ENCODE results near the gene ASTN1. TPM values are rescaled to one million over a fixed set of nuclear protein-coding genes. Genes with fewer than 3 reads are reported as not detected.

Gene ASTN1
- under 0.01 TPM in 1 of 2 replicates, not detected in the other for total RNA-seq

DNA sequence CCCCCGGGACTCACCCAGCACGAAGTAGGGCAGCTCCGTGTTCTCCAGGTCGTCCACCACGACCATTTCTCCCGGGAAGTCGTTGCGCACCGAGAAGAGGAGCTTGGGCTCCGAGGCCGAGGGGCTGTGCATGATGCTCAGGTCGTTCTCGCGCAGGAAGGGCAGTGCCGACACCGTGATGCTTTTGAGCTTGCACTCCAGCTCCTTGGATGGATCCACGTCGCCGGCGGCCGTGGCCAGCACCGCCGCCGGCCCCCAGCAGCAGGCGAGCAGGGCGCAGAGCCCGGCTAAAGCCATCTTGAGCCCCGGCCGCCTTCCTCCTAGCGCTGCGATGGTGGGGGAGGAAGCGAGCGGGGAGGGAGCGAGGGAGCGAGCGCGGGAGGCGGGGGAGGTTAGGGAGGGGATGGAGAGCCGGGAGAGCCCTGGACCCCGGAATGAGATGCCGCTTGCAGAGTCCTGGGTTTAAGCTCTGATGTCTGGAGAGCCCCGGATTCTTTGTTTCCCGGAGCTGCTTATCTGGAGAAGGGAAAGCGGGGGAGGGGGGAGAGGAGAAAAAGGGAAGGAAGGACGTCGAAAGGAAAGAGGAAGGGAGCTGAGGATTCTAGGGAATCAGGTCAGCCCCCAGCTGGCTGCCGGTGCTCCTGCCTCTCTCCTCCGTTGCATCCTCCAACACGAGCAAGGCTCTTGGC lies at the start of gene ASTN1:
Gene ASTN1 (minus strand): TSS at position 333 of the 689 bp plus-strand sequence. CDS start 36 bp downstream, at position 297.
- Histone ChIP-seq H3K4me2 (ENCODE audit: insufficient read depth, low read length) (peak within 1 kb of the TSS; percentile 52), H2AFZ (ENCODE audit: low read length) (no peak within 1 kb of the TSS), H3K27me3 (ENCODE audit: insufficient read depth, low read length) (peaks cover 37% of the 10 kb centered on the region), H4K20me1 (ENCODE audit: insufficient read depth, low read length) (no peaks in the 10 kb centered on the region), H3K9me3 (ENCODE audit: low read depth, low read length) (no peaks in the 10 kb centered on the region), H3K79me2 (ENCODE audit: insufficient read depth, low read length) (no peaks in the 10 kb centered on the region), H3K27ac (ENCODE audit: low read depth, low read length) (no peak within 1 kb of the TSS), H3K4me3 (ENCODE audit: insufficient read depth, low read length) (no peak within 1 kb of the TSS), H3K36me3 (ENCODE audit: insufficient read depth, low read length) (no peaks in the 10 kb centered on the region), H3K4me1 (ENCODE audit: insufficient read depth, low read length) (no peaks in the 10 kb centered on the region)
- DNase-seq (ENCODE audit: insufficient read length, low spot score, missing footprints), result peak; percentile 49
- TF ChIP-seq, protein P1, sequence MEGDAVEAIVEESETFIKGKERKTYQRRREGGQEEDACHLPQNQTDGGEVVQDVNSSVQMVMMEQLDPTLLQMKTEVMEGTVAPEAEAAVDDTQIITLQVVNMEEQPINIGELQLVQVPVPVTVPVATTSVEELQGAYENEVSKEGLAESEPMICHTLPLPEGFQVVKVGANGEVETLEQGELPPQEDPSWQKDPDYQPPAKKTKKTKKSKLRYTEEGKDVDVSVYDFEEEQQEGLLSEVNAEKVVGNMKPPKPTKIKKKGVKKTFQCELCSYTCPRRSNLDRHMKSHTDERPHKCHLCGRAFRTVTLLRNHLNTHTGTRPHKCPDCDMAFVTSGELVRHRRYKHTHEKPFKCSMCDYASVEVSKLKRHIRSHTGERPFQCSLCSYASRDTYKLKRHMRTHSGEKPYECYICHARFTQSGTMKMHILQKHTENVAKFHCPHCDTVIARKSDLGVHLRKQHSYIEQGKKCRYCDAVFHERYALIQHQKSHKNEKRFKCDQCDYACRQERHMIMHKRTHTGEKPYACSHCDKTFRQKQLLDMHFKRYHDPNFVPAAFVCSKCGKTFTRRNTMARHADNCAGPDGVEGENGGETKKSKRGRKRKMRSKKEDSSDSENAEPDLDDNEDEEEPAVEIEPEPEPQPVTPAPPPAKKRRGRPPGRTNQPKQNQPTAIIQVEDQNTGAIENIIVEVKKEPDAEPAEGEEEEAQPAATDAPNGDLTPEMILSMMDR (IDR thresholded peaks at IDR 0.05; ENCODE audit: extremely low read depth, low read depth, low read length), result no peak

DNA sequence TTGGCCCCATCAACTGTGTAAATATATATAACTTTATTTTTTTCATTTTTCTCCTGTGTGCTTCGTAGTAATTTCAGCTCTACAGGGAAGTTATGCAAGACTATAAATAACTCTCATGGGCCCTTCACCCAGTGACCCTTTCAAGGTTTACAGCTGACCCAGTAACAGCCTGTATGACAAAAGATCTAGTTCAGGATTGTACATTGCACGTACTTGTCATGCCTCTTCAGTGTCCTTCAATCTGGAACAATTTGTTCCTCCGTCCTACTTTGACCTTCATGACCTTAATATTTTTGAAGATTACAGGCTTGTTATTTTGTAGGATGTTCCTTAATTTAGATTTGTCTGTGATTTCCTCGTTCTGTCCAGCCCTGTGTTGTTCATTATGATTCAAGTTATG lies 46.7 kb upstream of the ASTN1 start:
- no peaks in the 10 kb centered on the region for H3K36me3 ChIP-seq (ENCODE audit: insufficient read depth, low read length)
- H3K27me3 ChIP-seq (ENCODE audit: insufficient read depth, low read length), result no peaks in the 10 kb centered on the region
- no peak overlapping the region for H3K4me3 ChIP-seq (ENCODE audit: insufficient read depth, low read length)
- no peak overlapping the region for H2AFZ ChIP-seq (ENCODE audit: low read length)
- DNase-seq (ENCODE audit: insufficient read length, low spot score, missing footprints), result no peak
- H4K20me1 ChIP-seq (ENCODE audit: insufficient read depth, low read length), result no peaks in the 10 kb centered on the region
- H3K79me2 ChIP-seq (ENCODE audit: insufficient read depth, low read length), result no peaks in the 10 kb centered on the region
- H3K4me2 ChIP-seq (ENCODE audit: insufficient read depth, low read length), result no peak overlapping the region
- H3K9me3 ChIP-seq (ENCODE audit: low read depth, low read length), result no peaks in the 10 kb centered on the region
- H3K4me1 ChIP-seq (ENCODE audit: insufficient read depth, low read length), result peaks cover 6% of the 10 kb centered on the region
- TF ChIP-seq, protein P1 (IDR thresholded peaks at IDR 0.05; ENCODE audit: extremely low read depth, low read depth, low read length), result no peak
- no peak overlapping the region for H3K27ac ChIP-seq (ENCODE audit: low read depth, low read length)

DNA sequence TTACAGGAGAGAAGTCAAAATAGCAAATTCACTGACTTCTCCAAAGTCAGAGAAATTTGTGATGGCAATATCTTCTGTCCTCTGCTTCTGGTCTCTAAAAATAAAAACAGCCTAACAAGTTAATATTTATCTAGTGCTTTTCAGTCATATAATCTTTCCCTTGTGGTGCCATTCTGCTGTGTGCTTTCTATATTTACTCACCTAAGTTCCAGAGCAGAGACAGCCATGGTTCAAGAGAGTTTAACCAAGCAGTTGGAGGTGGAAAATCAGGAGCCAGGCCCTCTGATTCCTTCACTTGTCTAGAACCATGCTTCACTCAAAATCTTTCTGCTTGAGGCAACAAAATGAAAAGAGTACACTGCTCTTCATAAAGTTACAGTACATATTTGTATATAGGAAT lies 45.6 kb upstream of the ASTN1 start:
- H3K4me1 ChIP-seq (ENCODE audit: insufficient read depth, low read length), result peaks cover 6% of the 10 kb centered on the region
- TF ChIP-seq, protein P1 (IDR thresholded peaks at IDR 0.05; ENCODE audit: extremely low read depth, low read depth, low read length), result no peak
- H3K27ac ChIP-seq (ENCODE audit: low read depth, low read length), result no peak overlapping the region
- no peak overlapping the region for H3K4me2 ChIP-seq (ENCODE audit: insufficient read depth, low read length)
- H3K4me3 ChIP-seq (ENCODE audit: insufficient read depth, low read length), result no peak overlapping the region
- H2AFZ ChIP-seq (ENCODE audit: low read length), result no peak overlapping the region
- no peak for DNase-seq (ENCODE audit: insufficient read length, low spot score, missing footprints)
- H3K27me3 ChIP-seq (ENCODE audit: insufficient read depth, low read length), result no peaks in the 10 kb centered on the region
- H3K9me3 ChIP-seq (ENCODE audit: low read depth, low read length), result no peaks in the 10 kb centered on the region
- H3K79me2 ChIP-seq (ENCODE audit: insufficient read depth, low read length), result no peaks in the 10 kb centered on the region
- no peaks in the 10 kb centered on the region for H4K20me1 ChIP-seq (ENCODE audit: insufficient read depth, low read length)
- H3K36me3 ChIP-seq (ENCODE audit: insufficient read depth, low read length), result no peaks in the 10 kb centered on the region

DNA sequence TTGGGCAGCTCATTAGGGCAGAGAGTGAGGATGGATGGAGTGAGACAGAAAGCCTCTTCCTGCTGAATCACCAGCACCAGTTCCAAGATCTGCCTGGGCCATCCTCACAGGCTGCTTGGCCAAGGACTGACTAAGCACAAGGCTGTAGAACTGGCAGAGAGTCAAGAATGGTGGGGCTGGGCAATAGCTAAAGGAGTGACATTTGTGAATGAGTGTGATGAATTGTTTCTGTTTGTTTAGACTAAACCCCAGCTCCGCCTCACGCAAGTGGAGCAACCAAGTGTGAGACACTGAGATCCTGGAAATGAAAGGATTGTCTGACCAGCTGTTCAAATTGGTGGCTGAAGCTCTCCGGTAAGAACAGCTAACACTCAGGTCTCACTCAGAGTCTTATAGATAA lies 44.8 kb upstream of the ASTN1 start:
- Histone ChIP-seq H4K20me1 (ENCODE audit: insufficient read depth, low read length) (no peaks in the 10 kb centered on the region), H3K4me3 (ENCODE audit: insufficient read depth, low read length) (no peak overlapping the region), H3K4me2 (ENCODE audit: insufficient read depth, low read length) (peak overlapping the region; percentile 22), H2AFZ (ENCODE audit: low read length) (no peak overlapping the region), H3K9me3 (ENCODE audit: low read depth, low read length) (no peaks in the 10 kb centered on the region), H3K27ac (ENCODE audit: low read depth, low read length) (no peak overlapping the region), H3K79me2 (ENCODE audit: insufficient read depth, low read length) (no peaks in the 10 kb centered on the region), H3K36me3 (ENCODE audit: insufficient read depth, low read length) (no peaks in the 10 kb centered on the region), H3K27me3 (ENCODE audit: insufficient read depth, low read length) (no peaks in the 10 kb centered on the region), H3K4me1 (ENCODE audit: insufficient read depth, low read length) (peaks cover 6% of the 10 kb centered on the region)
- TF ChIP-seq, protein P1 (IDR thresholded peaks at IDR 0.05; ENCODE audit: extremely low read depth, low read depth, low read length), result no peak
- peak; percentile 86 for DNase-seq (ENCODE audit: insufficient read length, low spot score, missing footprints)

Data from osteoblast (primary cell).